Measurements from ENCODE around the gene CLEC17A.

GRCh38 chr19:14562660-14563589 lies 20.0 kb upstream of the CLEC17A start:
- TF ChIP-seq CTCF (IDR thresholded peaks at IDR 0.05) (no peak), ZFX (IDR thresholded peaks at IDR 0.05; ENCODE audit: borderline replicate concordance) (no peak)

All from 22Rv1 (cell line).